HAP-1 (cell line): ENCODE data around the gene SLC7A5.
"Not testable (repeated sequence)": the region's sequence is repeated elsewhere in the genome, so short reads cannot be mapped to it uniquely, and the experiment has no call there.

ENCODE experiments used
- DNase-seq, 2 experiments: peaks; one replicate each; pipeline ENCODE4 v3.0.0-alpha.2; 2016 to 2020; ENCODE audit warnings: low spot score in 2 of 2
- H3K27me3 ChIP-seq: fragments of 250-450 bp; sonication (Bioruptor Pico); 2 replicates; pipeline ENCODE4 v1.5.1; 2020; ENCODE audit warnings: low read depth, mild to moderate bottlenecking, moderate library complexity
- H3K36me3 ChIP-seq: fragments of 250-450 bp; sonication (Bioruptor Pico); replicated peaks from 2 replicates; pipeline ENCODE4 v1.5.1; 2020; ENCODE audit warnings: mild to moderate bottlenecking
- H3K4me1 ChIP-seq: fragments of 250-450 bp; sonication (Bioruptor Pico); 2 replicates; pipeline ENCODE4 v1.5.1; 2020; ENCODE audit warnings: mild to moderate bottlenecking
- H3K4me3 ChIP-seq: fragments of 250-450 bp; sonication (Bioruptor Pico); 2 replicates; pipeline ENCODE4 v1.5.1; 2020; ENCODE audit warnings: mild to moderate bottlenecking, moderate library complexity
- H3K9me3 ChIP-seq: fragments of 250-450 bp; sonication (Bioruptor Pico); 2 replicates; pipeline ENCODE4 v1.5.1; 2020; ENCODE audit warnings: mild to moderate bottlenecking, moderate library complexity
- in situ Hi-C: fragments of 300-500 bp; cut with MboI; formaldehyde crosslinking; loops from 3 replicates; pipeline ENCODE4 v1.14.3; 2020; ENCODE audit warnings: low sequenced_read_pairs, inconsistent platforms, mixed read lengths

SLC7A5 gene

DNA sequence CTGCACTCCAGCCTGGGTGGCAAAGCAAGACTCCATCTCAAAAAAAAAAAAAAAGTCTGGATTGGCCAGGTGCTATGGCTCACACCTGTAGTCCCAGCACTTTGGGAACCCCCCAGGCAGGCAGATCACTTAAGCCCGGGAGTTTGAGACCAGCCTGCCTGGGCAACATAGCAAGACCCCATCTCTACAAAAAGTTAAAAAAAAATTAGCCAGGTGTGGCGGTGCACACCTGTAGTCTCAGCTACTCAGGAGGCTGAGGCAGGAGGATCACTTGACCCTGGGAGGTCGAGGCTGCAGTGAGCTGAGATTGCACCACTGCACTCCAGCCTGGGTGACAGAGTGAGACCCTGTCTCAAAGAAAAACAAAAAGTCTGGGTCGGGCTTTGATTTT, 42.9 kb downstream of the SLC7A5 start:
- peaks cover 13% of the 10 kb centered on the region for H3K4me1 ChIP-seq
- in situ Hi-C loops, H3K27me3 ChIP-seq, H3K9me3 ChIP-seq, DNase-seq, H3K4me3 ChIP-seq: not testable (repeated sequence)
- H3K36me3 ChIP-seq = peaks cover 20% of the 10 kb centered on the region

DNA sequence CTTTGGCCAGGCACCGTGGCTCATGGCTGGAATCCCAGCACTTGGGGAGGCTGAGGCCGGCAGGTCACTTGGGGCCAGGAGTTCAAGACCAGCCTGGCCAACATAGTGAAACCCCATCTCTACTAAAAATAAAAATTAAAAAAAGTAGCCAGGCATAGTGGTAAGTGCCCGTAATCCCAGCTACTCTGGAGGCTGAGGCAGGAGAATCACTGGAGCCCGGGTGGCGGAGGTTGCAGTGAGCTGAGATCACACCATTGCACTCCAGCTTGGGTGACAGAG, 43.5 kb downstream of the SLC7A5 start:
- in situ Hi-C loops, H3K9me3 ChIP-seq, H3K4me3 ChIP-seq, H3K27me3 ChIP-seq, DNase-seq: not testable (repeated sequence)
- Histone ChIP-seq H3K36me3 (peaks cover 14% of the 10 kb centered on the region), H3K4me1 (peaks cover 14% of the 10 kb centered on the region)

DNA sequence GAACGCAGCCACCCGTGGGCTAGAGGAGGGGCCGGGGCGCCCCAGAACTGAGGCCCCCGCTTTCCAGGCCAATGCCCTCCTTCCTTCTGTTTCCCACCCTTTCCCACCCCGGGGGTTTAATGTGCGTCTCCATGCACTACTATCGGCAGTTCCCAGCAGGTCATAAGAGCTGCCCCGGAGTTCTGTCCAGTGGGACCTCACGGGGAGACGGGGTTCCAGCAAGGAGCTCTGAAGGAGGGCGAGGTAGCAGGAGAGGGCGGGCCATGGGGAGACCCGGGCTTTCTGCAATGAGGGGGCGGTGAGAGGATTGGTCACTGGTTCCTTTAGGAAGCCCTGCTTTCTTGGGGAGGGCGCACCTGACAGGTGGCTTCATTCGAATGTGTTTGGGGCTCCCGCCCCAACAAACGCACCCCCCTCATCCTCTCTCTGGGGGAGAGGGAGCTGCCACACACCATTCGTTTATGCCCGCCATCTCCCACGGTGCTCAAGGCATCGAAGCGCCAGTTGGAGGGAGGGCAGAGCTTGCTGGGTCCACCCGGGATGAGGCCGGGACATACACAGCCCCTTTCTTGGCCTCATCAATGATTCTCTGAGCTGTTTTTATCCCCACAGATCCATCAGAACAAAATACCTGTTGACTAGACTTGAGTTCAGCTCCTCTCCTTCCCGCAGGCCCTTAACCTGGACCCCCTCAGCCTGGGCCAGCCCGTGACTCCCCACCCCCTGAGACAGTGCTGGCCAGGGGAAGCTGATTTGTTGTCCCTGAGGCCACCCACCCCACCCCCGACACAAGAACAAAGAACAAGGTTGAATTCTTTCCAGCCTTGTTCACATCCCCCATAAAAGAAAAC, 44.1 kb downstream of the SLC7A5 start:
- H3K27me3 ChIP-seq = no peaks in the 10 kb centered on the region
- DNase-seq = no peak
- H3K9me3 ChIP-seq = no peaks in the 10 kb centered on the region
- no peak overlapping the region for H3K4me3 ChIP-seq
- in situ Hi-C loops = no loop called here
- H3K4me1 ChIP-seq = peaks cover 19% of the 10 kb centered on the region
- H3K36me3 ChIP-seq = peaks cover 8% of the 10 kb centered on the region

DNA sequence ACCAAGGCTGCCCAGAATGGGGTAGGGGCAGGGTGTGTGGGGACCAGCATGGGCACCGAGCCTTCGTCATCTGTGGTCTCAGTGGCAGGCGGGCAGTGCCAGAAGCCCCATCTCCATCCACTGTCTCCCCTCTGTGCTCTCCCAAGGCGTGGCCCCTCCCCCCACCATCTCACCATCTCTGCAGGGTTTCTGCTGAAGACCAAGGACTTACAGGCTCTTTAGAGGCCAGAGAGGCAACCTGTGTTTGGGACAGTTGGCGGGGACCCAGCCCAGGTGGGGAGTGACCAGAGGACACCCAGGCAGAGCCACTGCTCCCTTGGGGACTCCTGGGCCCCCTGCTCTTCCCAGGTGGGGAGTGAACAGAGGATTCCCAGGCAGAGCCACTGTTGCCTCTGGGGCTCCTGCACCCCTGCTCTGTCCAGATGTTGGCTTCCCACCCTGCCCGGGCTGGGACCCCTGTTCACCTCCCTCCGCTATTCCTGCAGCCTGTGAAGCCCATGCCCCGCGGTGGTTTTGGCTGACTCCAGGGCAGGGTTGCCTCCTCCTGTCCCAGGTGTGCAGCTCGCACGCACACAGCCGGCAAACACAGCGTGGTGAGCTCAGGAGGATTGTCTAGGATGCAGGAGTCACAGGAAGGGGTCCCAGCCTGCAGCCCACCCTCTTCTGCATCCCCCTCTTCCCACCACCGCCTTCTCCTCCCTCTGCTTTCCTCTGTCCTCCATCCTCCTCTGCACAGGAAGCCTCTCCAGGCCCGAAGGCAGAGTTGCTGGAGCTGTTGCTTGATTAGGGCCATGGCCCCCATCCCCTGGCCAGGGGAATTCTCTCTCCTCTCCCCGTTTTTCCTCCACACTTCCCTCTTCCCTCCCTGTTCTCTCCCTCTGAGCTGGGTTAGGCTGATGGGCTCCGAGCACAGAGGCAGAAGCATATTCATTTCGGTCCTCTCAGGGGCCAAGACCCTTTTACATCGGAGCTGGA, 45.0 kb downstream of the SLC7A5 start:
- no peaks in the 10 kb centered on the region for H3K27me3 ChIP-seq
- no peak overlapping the region for H3K4me3 ChIP-seq
- in situ Hi-C loops = no loop called here
- no peak for DNase-seq
- no peaks in the 10 kb centered on the region for H3K9me3 ChIP-seq
- no peaks in the 10 kb centered on the region for H3K36me3 ChIP-seq
- H3K4me1 ChIP-seq = peaks cover 20% of the 10 kb centered on the region

DNA sequence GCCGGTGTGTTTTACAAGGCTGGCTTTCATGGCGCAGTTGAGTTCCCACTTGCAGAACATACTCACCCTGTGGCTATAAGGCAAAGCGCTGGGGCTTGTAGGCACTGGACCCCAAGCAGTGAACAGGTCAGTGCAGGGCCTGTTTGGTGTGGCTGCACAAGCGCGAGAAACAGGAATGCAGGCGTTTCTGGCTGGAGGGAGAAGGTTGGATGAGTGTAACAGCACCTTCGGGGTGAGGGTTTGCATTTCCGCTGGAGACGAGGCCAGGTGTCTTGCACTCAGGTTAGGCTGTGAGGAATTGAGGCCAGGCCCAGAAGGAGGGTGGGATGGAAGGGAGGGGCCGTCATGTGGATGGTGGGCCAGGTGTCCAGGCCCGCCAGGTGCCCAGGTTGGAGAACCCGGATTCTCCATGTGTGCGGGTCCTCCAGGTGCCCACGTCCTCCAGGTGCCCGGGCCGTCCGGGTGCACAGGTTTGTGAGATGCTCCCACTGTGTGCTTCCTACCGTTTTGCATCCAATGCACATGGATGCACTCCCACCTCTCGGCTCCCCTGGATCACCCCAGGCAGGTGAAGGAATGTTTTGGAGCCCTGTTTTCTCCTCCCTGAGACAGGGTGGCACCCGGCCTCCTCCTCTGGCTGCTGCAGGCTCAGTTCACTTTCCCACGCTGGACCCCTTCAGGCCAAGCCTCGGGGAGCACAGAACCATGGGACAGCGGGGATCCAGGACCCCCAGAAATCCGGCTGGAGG, 46.0 kb downstream of the SLC7A5 start:
- Histone ChIP-seq H3K9me3 (no peaks in the 10 kb centered on the region), H3K27me3 (no peaks in the 10 kb centered on the region), H3K4me3 (no peak overlapping the region), H3K36me3 (no peaks in the 10 kb centered on the region), H3K4me1 (peaks cover 20% of the 10 kb centered on the region)
- in situ Hi-C loops = no loop called here
- DNase-seq = no peak

DNA sequence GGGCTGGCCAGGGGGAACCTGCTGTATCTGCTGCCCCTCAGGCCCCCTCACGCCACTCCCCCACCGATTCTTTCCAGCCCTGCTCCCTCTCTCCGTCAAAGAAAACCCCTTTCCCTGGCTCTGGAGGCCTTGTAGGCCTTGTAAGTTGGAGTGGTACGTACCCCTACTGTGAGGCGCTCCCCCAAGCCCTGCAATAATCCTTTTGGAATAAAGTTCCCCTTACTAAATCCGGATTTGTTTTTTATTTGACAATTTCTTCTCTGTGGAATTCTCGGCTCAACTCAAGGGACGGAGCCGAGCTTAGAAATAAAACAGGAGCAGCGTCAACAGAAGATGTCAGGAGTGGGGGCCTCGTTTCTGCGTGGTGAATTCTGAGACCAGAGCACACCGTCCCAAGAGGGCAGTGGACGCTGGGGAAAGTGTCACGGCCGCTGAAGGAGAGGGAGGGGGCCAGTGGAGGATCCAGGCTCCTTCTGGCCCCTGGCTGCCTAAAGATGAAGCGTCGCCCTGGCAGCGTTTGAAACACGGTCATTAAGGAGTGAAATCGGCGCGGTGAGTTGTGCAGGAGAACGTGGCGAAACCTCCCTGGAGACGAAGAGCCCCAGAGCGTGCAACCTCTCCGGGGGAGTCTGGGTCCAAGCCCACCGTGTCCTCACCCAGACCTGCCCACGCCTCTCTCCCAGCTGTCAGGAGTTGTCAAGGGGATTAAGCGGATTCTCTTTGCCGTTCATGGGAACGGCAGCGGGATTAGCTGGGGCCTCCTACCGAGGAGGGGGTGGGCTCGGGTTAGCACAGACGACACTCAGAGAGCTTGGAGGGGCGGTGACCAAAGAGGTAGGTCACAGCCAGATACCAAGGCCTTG, 47.0 kb downstream of the SLC7A5 start:
- H3K4me1 ChIP-seq = peaks cover 20% of the 10 kb centered on the region
- peak; percentile 57 to 71 for DNase-seq

DNA sequence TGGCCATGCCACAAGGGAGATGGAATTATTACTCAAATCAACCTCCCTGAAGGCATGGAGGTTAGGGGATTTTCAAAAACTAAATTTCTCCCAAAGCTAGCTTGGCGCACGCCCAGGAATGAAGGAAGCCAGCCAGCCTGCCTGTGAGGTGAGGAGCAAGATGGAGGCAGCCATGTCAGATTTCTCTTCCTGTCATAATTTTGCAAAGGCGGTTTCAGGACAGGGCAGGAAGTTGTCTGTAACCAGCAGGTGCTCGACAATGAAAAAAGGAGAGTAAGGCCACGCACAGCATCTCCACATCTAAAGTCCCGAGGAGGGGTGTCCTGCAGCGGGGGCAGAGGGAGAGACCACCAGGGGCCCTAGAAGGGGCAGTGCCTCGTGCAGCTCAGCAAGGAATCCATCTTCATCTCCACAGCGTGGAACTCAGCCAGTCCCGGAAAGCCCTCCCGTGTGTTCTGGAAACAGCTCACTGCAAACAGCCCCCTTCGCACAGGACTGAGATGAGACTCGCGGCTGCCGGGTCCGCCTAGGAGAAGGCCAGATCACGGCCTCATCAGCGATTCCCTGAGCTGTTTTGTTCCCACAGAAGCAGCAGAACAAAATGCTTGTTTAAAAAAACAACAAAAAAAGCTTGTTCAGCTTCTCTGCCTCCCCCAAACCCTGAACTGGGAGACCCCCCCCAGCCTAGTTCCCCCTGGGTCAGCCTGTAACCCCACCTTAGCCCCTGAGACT, 47.8 kb downstream of the SLC7A5 start:
- DNase-seq = no peak
- Histone ChIP-seq H3K36me3 (no peaks in the 10 kb centered on the region), H3K4me1 (peaks cover 20% of the 10 kb centered on the region), H3K27me3 (no peaks in the 10 kb centered on the region), H3K9me3 (peaks cover 9% of the 10 kb centered on the region), H3K4me3 (no peak overlapping the region)
- in situ Hi-C loops = no loop called here

More for the DNA sequence above, 47.0 kb downstream of the SLC7A5 start:
- Histone ChIP-seq H3K27me3 (no peaks in the 10 kb centered on the region), H3K4me3 (no peak overlapping the region), H3K9me3 (peaks cover 9% of the 10 kb centered on the region), H3K36me3 (no peaks in the 10 kb centered on the region)
- in situ Hi-C loops = no loop called here

DNA sequence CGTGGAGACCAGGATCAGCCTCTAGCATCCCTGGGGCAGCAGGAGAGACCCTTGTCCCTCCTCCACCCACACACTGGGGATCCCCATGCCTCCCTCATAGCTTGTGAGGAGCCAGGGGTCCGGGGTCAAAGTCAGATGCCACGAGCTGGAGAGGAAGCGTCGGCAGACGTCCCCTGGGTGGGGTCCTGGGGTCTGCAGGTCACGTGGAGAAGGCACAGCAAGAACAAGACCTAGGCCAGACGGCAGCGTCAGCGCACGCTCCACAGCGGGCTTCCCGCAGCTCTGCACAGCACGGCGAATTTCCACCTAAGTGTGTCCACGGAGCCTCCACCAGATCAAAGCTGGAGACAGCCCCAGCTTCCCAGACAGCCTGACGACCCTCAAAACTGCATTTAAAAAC, 49.3 kb downstream of the SLC7A5 start:
- no peaks in the 10 kb centered on the region for H3K36me3 ChIP-seq
- no peak for DNase-seq
- peaks cover 9% of the 10 kb centered on the region for H3K9me3 ChIP-seq
- in situ Hi-C loops = no loop called here
- H3K4me1 ChIP-seq = peaks cover 20% of the 10 kb centered on the region
- H3K4me3 ChIP-seq = no peak overlapping the region
- H3K27me3 ChIP-seq = no peaks in the 10 kb centered on the region

DNA sequence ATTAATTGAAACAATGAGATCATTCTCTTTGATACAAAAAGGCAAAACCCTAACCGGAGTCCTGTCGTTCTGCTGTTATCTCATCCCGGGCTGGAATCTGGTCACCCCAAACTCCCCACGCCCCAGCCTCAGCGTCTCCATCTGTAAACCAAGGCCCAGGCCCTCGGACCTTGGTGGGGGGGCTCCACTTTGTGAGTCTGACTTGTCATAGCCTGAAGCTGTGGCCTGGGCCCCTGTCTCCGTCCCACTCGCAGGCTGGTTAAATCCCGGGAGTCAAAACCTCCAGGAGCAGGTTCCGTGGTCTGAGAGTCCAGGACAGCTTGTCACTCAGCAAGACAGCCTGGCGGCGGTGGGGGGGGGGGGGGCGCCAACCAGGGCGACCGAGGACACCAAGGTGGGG, 50.0 kb downstream of the SLC7A5 start:
- Histone ChIP-seq H3K4me3 (no peak overlapping the region), H3K36me3 (no peaks in the 10 kb centered on the region), H3K9me3 (peaks cover 9% of the 10 kb centered on the region), H3K27me3 (no peaks in the 10 kb centered on the region), H3K4me1 (peaks cover 20% of the 10 kb centered on the region)
- no peak for DNase-seq
- in situ Hi-C loops = no loop called here

DNA sequence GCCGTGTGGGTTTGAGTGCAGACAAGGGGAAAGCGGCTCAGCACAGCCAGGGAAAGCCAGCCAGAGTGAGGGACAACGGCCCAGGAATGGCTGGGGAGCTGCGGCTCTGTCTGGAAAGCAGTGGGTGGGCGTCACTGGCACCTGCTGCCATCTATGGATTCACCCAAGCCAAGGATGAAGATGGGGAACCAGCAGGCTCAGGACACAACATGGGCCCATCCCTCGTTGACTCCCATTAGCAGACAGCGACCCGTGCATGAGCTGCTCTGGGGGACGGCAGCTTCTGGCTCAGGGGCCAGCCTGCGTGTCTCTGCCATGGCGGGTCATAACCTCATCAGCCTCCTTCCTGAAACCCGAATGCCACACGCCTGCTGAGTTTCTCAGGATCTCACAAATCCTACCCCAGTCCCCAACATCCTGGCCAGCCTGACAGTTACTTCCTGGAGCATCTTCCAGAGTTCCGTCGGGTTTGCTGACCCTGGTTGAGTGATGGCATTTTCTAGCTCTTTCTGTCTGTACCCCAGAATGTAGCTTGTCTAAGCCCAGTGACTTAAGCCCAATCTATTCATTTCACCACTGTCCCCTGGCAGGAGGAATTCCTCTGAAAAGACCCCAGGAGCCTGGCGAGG, 50.7 kb downstream of the SLC7A5 start:
- H3K9me3 ChIP-seq = peaks cover 9% of the 10 kb centered on the region
- in situ Hi-C loops = no loop called here
- H3K27me3 ChIP-seq = no peaks in the 10 kb centered on the region
- H3K36me3 ChIP-seq = no peaks in the 10 kb centered on the region
- H3K4me1 ChIP-seq = peaks cover 20% of the 10 kb centered on the region
- DNase-seq = no peak
- no peak overlapping the region for H3K4me3 ChIP-seq

DNA sequence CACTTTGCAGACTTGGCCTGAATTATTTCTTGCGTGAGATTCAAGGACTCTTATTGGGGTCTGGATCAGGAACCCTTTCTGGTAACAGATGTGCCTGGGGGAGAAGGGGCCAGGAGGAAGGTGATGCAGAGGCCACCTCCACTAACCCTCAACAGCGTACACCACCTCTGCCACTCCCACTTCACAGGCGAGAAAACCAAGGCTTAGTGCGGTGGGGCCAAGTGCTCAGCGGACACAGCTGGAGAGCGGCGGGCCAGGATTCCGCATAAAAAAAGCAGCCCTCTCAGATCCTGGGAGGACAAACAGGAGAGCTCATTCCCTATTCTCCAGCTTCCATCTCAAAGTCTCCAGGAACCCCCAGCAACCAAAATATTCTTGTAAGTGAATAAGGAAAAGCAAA, 51.4 kb downstream of the SLC7A5 start:
- Histone ChIP-seq H3K27me3 (no peaks in the 10 kb centered on the region), H3K4me1 (peaks cover 16% of the 10 kb centered on the region), H3K4me3 (no peak overlapping the region), H3K36me3 (no peaks in the 10 kb centered on the region), H3K9me3 (peaks cover 9% of the 10 kb centered on the region)
- in situ Hi-C loops = no loop called here
- DNase-seq = no peak

DNA sequence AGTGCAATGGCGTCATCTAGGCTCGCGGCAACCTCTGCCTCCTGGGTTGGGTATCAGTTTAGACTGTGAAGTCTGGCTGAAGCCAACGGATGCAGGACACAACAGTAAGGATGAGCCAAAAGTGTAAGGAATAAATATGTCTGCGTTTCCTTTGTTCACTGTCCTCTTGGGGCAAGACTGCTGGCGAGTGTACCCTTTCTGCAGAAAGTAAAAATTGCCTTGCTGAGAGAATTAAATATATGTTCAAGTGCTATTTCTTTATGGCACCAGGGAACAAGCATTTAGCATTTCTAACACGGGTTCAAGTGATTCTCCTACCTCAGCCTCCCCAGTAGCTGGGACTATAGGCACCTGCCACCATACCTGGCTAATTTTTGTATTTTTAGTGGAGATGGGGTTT, 51.9 kb downstream of the SLC7A5 start:
- in situ Hi-C loops = not testable (repeated sequence)
- H3K4me1 ChIP-seq = peaks cover 10% of the 10 kb centered on the region

More for the DNA sequence above, 51.9 kb downstream of the SLC7A5 start:
- not testable (repeated sequence) for H3K4me3 ChIP-seq, DNase-seq, H3K9me3 ChIP-seq, H3K27me3 ChIP-seq, H3K36me3 ChIP-seq
